Tibial nerve (tissue), 4 donors: ENCODE measurements around the gene TUBB3. TPM values are rescaled to one million over a fixed set of nuclear protein-coding genes. Genes with fewer than 3 reads are reported as not detected.

ENCODE experiments used
- DNase-seq, 2 donors: peaks; one replicate each; pipeline ENCODE4 v3.0.0-alpha.2; 2019; ENCODE audit warnings: low spot score in 2 of 2
- H3K27ac ChIP-seq, 4 donors: fragments of 200-600 bp; sonication (generic) in 3 of 4; one replicate each; pipeline ENCODE4 v1.5.1; 2017 to 2019; ENCODE audit warnings: mild to moderate bottlenecking in 1 of 4
- H3K27me3 ChIP-seq, 2 donors: fragments of 200-600 bp; sonication (generic) in 1 of 2; one replicate each; pipeline versions ENCODE4 v1.5.1 to v1.6.0; 2017 to 2019
- H3K36me3 ChIP-seq, 3 donors: fragments of 200-600 bp; sonication (generic); one replicate each; pipeline ENCODE4 v1.5.1; 2018 to 2019
- H3K4me1 ChIP-seq, 4 donors: fragments of 200-600 bp; sonication (generic) in 3 of 4; one replicate each; pipeline ENCODE4 v1.5.1; 2017 to 2019
- H3K4me3 ChIP-seq, 4 donors: fragments of 200-600 bp; sonication (generic) in 3 of 4; one replicate each; pipeline ENCODE4 v1.5.1; 2017 to 2019; ENCODE audit warnings: mild to moderate bottlenecking in 1 of 4, moderate library complexity in 1 of 4
- H3K9me3 ChIP-seq, 4 donors: fragments of 200-600 bp; sonication (generic) in 3 of 4; one replicate each; pipeline ENCODE4 v1.5.1; 2017 to 2019
- CTCF ChIP-seq, 5 experiments: fragments of 200-600 bp in 3 of 5; fragments of 450-650 bp in 2 of 5; sonication (generic) in 3 of 5; IDR thresholded peaks; one replicate each; pipeline ENCODE4 v1.5.1; 2016 to 2019; ENCODE audit warnings: antibody characterized with exemption in 5 of 5, mild to moderate bottlenecking in 3 of 5, moderate library complexity in 2 of 5
- EP300 ChIP-seq, 2 donors: sonication (generic); formaldehyde crosslinking; IDR thresholded peaks; one replicate each; pipeline ENCODE4 v1.6.1; 2017; ENCODE audit warnings: antibody characterized with exemption in 2 of 2, mild to moderate bottlenecking in 1 of 2
- POLR2A ChIP-seq, 2 donors: fragments of 450-650 bp; IDR thresholded peaks; one replicate each; pipeline ENCODE4 v1.6.1; 2017; ENCODE audit warnings: antibody characterized with exemption in 2 of 2, mild to moderate bottlenecking in 2 of 2, moderate library complexity in 2 of 2
- WGBS, 2 donors: methylation state at CpG; one replicate each; pipeline ENCODE4 v1.1.5; 2018; 5-methylcytosine and 5-hydroxymethylcytosine counted together
- total RNA-seq, 4 donors: library from RNA; depleted of rRNA; stranded (reverse); fragments of >200 nt; gene quantifications; one replicate each; pipeline ENCODE4 v1.1.0, GENCODE V29; 2016

The TUBB3 gene
- total RNA-seq, 4 donors from 2014 or later = 0.59 to 12.0 (median 3.5) TPM; not detected in 1

GRCh38 chr16:89984216-89984615 is 61.1 kb downstream of the TUBB3 start:
- no peak for DNase-seq
- Histone ChIP-seq H3K9me3 (no peaks in the 10 kb centered on the region), H3K27me3 (no peaks in the 10 kb centered on the region), H3K27ac (no peak overlapping the region), H3K36me3 (peaks cover 3 to 96% (median 29%) of the 10 kb centered on the region in 3 donors), H3K4me3 (no peak overlapping the region), H3K4me1 (no peaks in the 10 kb centered on the region)
- WGBS, 2 donors = 73 to 77% methylated on average over 7 of the region's 7 CpGs
- TF ChIP-seq POLR2A (IDR thresholded peaks at IDR 0.05) = no peak
- TF ChIP-seq CTCF (IDR thresholded peaks at IDR 0.05) = no peak
- TF ChIP-seq EP300 (IDR thresholded peaks at IDR 0.05) = no peak

- no peaks in the 10 kb centered on the region for H3K27me3 ChIP-seq
- H3K27ac ChIP-seq = no peak overlapping the region
- DNase-seq = no peak
- H3K4me1 ChIP-seq = no peaks in the 10 kb centered on the region
- H3K36me3 ChIP-seq = peaks cover 3 to 93% (median 24%) of the 10 kb centered on the region in 3 donors
- no peak overlapping the region for H3K4me3 ChIP-seq
- 91 to 97% methylated on average over 10 of the region's 10 CpGs for WGBS, 2 donors
- TF ChIP-seq POLR2A (IDR thresholded peaks at IDR 0.05) (no peak), EP300 (IDR thresholded peaks at IDR 0.05) (no peak)
- H3K9me3 ChIP-seq = no peaks in the 10 kb centered on the region
Measured at GRCh38 chr16:89985219-89985618, 62.1 kb downstream of the TUBB3 start.

Other genes with a start within 250 kb of the TUBB3 start
- 10 to 100 TPM; 32.6 to 93.6 (median 65.7) TPM for gene CDK10, start 236.7 kb upstream of the TUBB3 start, total RNA-seq
- 10 to 100 TPM; 10.7 to 33.6 (median 16.1) TPM for gene SPATA2L, start 221.6 kb upstream of the TUBB3 start, total RNA-seq
- 10 to 100 TPM in 1 of 4 donors, 1 to 10 TPM in 3; 5.9 to 14.1 (median 7.0) TPM for gene VPS9D1, start 202.4 kb upstream of the TUBB3 start, total RNA-seq
- 100 to 1,000 TPM in 1 of 4 donors, 10 to 100 TPM in 3; 48.6 to 146 (median 68.8) TPM for gene ZNF276, start 201.8 kb upstream of the TUBB3 start, total RNA-seq
- gene FANCA, start 106.7 kb upstream of the TUBB3 start, total RNA-seq = 1 to 10 TPM in 3 of 4 donors, under 1 TPM in 1; 0.98 to 7.8 (median 1.6) TPM
- gene SPIRE2, start 94.9 kb upstream of the TUBB3 start, total RNA-seq = 1 to 10 TPM in 3 of 4 donors, not detected in 1; 1.1 to 7.2 (median 3.1) TPM
- 100 to 1,000 TPM; 181 to 350 (median 290) TPM for gene TCF25, start 49.8 kb upstream of the TUBB3 start, total RNA-seq
- 10 to 100 TPM in 1 of 4 donors, 1 to 10 TPM in 3; 3.3 to 15.7 (median 6.9) TPM for gene MC1R, start 4.5 kb upstream of the TUBB3 start, total RNA-seq
- gene DEF8, start 25.4 kb downstream of the TUBB3 start, total RNA-seq = 100 to 1,000 TPM in 2 of 4 donors, 10 to 100 TPM in 2; 60.9 to 144 (median 96.6) TPM
- 1 to 10 TPM in 3 of 4 donors, under 1 TPM in 1; 0.42 to 2.6 (median 1.3) TPM for gene DBNDD1, start 96.1 kb downstream of the TUBB3 start, total RNA-seq
- gene PRDM7, start 154.0 kb downstream of the TUBB3 start, total RNA-seq = not detected